Endodermal cell (in vitro differentiated cells): ENCODE results near the gene KCNQ1. TPM values are rescaled to one million over a fixed set of nuclear protein-coding genes. Genes with fewer than 3 reads are reported as not detected.

Experiments used
- DNase-seq: peaks from one replicate; pipeline ENCODE4 v3.0.0-alpha.2; 2017
- H3K27ac ChIP-seq: 2 replicates; pipeline ENCODE4 v1.5.1; 2013; ENCODE audit warnings: mild to moderate bottlenecking, low read depth, low read length, moderate library complexity
- H3K27me3 ChIP-seq: 2 replicates; pipeline ENCODE4 v1.6.1; 2013; ENCODE audit warnings: mild to moderate bottlenecking, low read length, moderate library complexity; ENCODE audit not compliant: insufficient read depth, control insufficient read depth, poor library complexity, severe bottlenecking
- H3K36me3 ChIP-seq: 2 replicates; pipeline ENCODE4 v1.7.0; 2013; ENCODE audit warnings: mild to moderate bottlenecking, low read length, moderate library complexity; ENCODE audit not compliant: control insufficient read depth, insufficient read depth
- H3K4me1 ChIP-seq: one replicate; pipeline ENCODE4 v1.7.0; 2013; ENCODE audit warnings: low read length; ENCODE audit not compliant: control insufficient read depth, insufficient read depth
- H3K4me3 ChIP-seq: 2 replicates; pipeline ENCODE4 v1.5.1; 2013; ENCODE audit warnings: mild to moderate bottlenecking, low read length, moderate library complexity
- H3K9ac ChIP-seq: 2 replicates; pipeline ENCODE4 v1.6.1; 2013; ENCODE audit warnings: mild to moderate bottlenecking, low read length, moderate library complexity; ENCODE audit not compliant: poor library complexity, severe bottlenecking; ENCODE audit errors: extremely low read depth
- H3K9me3 ChIP-seq: 2 replicates; pipeline ENCODE4 v1.6.1; 2013; ENCODE audit warnings: mild to moderate bottlenecking, low read length, moderate library complexity; ENCODE audit not compliant: control insufficient read depth
- H3K27ac Mint-ChIP-seq: 2 replicates; pipeline ENCODE4 v1.8.0; 2020; ENCODE audit warnings: mixed read lengths
- H3K27me3 Mint-ChIP-seq: 2 replicates; pipeline ENCODE4 v1.8.0; 2021; ENCODE audit warnings: mild to moderate bottlenecking, mixed read lengths; ENCODE audit not compliant: insufficient read depth
- H3K36me3 Mint-ChIP-seq: 2 replicates; pipeline ENCODE4 v1.8.0; 2020; ENCODE audit warnings: low read depth, mixed read lengths
- H3K4me1 Mint-ChIP-seq: 2 replicates; pipeline ENCODE4 v1.8.0; 2020; ENCODE audit warnings: mixed read lengths
- H3K4me3 Mint-ChIP-seq: 2 replicates; pipeline ENCODE4 v1.8.0; 2020; ENCODE audit warnings: mild to moderate bottlenecking, moderate library complexity, mixed read lengths
- H3K9me3 Mint-ChIP-seq: 2 replicates; pipeline ENCODE4 v1.8.0; 2020; ENCODE audit warnings: mild to moderate bottlenecking, mixed read lengths
- CTCF ChIP-seq: fragments of 200-600 bp; sonication (generic); conservative IDR thresholded peaks from 2 replicates; pipeline ENCODE4 v1.5.0; 2021; ENCODE audit warnings: antibody characterized with exemption, mild to moderate bottlenecking
- WGBS, 2 experiments: methylation state at CpG; one replicate each; pipeline versions ENCODE4 v1.1.5 to v1.1.7; 2013; ENCODE audit warnings: missing lambda C conversion rate in 2 of 2, mixed read lengths in 1 of 2; ENCODE audit not compliant: insufficient coverage in 1 of 2, insufficient read length in 1 of 2; 5-methylcytosine and 5-hydroxymethylcytosine counted together
- total RNA-seq, 2 donors: library from RNA; stranded (reverse); fragmentation: NEBNext Ultra II Directional in 1 of 2; extraction: Animal tissue kit (Norgen Biotek cat#: 25700) in 1 of 2; gene quantifications; 2 replicates in 1 of 2; 3 replicates in 1 of 2; pipeline ENCODE4 v1.2.1, GENCODE V29; 2021

KCNQ1 gene
- total RNA-seq, 2 donors from 2014 or later: 1.8 to 3.5 TPM

- Histone ChIP-seq H3K9me3 (no peaks in the 10 kb centered on the region), H3K27ac (no peak overlapping the region), H3K4me1 (no peaks in the 10 kb centered on the region), H3K9ac (no peak overlapping the region), H3K4me3 (no peak overlapping the region), H3K36me3 (no peaks in the 10 kb centered on the region), H3K27me3 (peaks cover 62% of the 10 kb centered on the region)
- peaks cover 91% of the 10 kb centered on the region for H3K27me3 Mint-ChIP-seq
- H3K36me3 Mint-ChIP-seq: no peaks in the 10 kb centered on the region
- no peaks in the 10 kb centered on the region for H3K4me1 Mint-ChIP-seq
- no peak for DNase-seq
- no peak overlapping the region for H3K27ac Mint-ChIP-seq
- WGBS, 2 experiments: 90 to 91% methylated on average over 6 to 12 of the region's 12 CpGs
- no peak overlapping the region for H3K4me3 Mint-ChIP-seq
- H3K9me3 Mint-ChIP-seq: no peaks in the 10 kb centered on the region
- TF ChIP-seq CTCF: no peak
These were observed 144.7 kb downstream of the KCNQ1 start for GRCh38 chr11:2589538-2589934.

GRCh38 chr11:2590131-2590964 is 145.5 kb downstream of the KCNQ1 start:
- Mint-ChIP-seq H3K27ac (no peak overlapping the region), H3K27me3 (peaks cover 95% of the 10 kb centered on the region), H3K4me1 (no peaks in the 10 kb centered on the region), H3K9me3 (no peaks in the 10 kb centered on the region), H3K36me3 (no peaks in the 10 kb centered on the region), H3K4me3 (no peak overlapping the region)
- Histone ChIP-seq H3K9ac (no peak overlapping the region), H3K36me3 (no peaks in the 10 kb centered on the region), H3K4me3 (no peak overlapping the region), H3K27me3 (peaks cover 66% of the 10 kb centered on the region), H3K9me3 (no peaks in the 10 kb centered on the region), H3K27ac (no peak overlapping the region), H3K4me1 (no peaks in the 10 kb centered on the region)
- no peak for DNase-seq
- no peak for TF ChIP-seq CTCF
- 91 to 94% methylated on average over 11 to 13 of the region's 13 CpGs for WGBS, 2 experiments

- Histone ChIP-seq H3K27ac (no peak overlapping the region), H3K27me3 (peaks cover 74% of the 10 kb centered on the region), H3K36me3 (no peaks in the 10 kb centered on the region), H3K4me3 (no peak overlapping the region), H3K9me3 (no peaks in the 10 kb centered on the region), H3K4me1 (no peaks in the 10 kb centered on the region), H3K9ac (no peak overlapping the region)
- TF ChIP-seq CTCF: no peak
- no peak for DNase-seq
- peaks cover 97% of the 10 kb centered on the region for H3K27me3 Mint-ChIP-seq
- 88 to 91% methylated on average over 21 to 28 of the region's 28 CpGs for WGBS, 2 experiments
- H3K4me1 Mint-ChIP-seq: no peaks in the 10 kb centered on the region
- no peaks in the 10 kb centered on the region for H3K36me3 Mint-ChIP-seq
- no peaks in the 10 kb centered on the region for H3K9me3 Mint-ChIP-seq
- no peak overlapping the region for H3K27ac Mint-ChIP-seq
- no peak overlapping the region for H3K4me3 Mint-ChIP-seq
These were observed 146.4 kb downstream of the KCNQ1 start for GRCh38 chr11:2590965-2591754.
